ENCODE measurements around the gene MRPL1. TPM values are rescaled to one million over a fixed set of nuclear protein-coding genes. Genes with fewer than 3 reads are reported as not detected.
A peak's percentile ranks its signal among the peaks of the same experiment; 100 is the strongest.

Gene MRPL1
- total RNA-seq, 1 experiment from 2014 or later, result 42.0 TPM

DNA sequence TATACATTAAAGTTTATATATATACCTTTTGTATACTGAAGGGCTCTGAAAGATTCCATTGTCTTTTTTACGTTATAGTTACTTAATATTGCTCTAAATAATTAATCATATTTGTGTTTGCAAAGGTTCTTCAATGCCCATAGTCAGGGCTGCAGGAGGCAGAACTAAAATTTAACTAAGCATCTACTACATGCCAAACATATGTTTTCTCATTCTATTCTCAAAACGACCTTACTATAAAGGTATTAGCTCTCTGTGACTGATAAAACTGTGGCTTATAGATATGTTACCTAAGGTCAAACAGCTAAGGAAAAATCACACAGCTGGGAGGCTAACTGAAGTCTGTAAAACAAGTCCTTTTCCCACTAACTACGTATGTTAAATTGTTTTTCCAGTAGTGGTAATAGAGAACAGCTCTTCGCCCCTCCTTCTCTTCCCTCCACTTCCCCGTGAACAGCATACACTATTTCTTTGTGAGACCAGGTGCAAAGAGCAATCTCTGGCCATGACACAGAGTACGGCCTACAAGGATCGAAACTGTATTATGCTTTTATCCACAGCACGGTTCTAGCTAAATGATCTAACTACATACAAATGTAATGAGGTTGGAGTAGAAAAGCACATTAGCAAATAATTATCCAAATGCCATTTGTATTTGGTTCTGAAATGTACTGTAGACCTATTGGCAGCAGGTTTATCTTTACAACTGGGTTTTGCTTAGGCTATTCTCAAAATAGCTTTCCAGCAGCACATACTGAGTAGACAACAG, 45.1 kb upstream of the MRPL1 start:
- H3K4me3 ChIP-seq (ENCODE audit: low read depth, low read length), result peak overlapping the region; percentile 93
- no peaks in the 10 kb centered on the region for H3K27me3 ChIP-seq (replicated peaks; ENCODE audit: control insufficient read depth, insufficient read depth, low read length)
- CTCF ChIA-PET, result interaction anchor here (0.5 to 1.2 kb wide), 8 partner anchors 8 to 251 kb away, joined by 3 to 6 read pairs (median 3); partner anchors contain the start of gene MRPL1
- no peaks in the 10 kb centered on the region for H3K36me3 ChIP-seq (ENCODE audit: control insufficient read depth, insufficient read depth, low read length)
- Mint-ChIP-seq H3K4me1 (ENCODE audit: low read depth, unreplicated experiment) (no peaks in the 10 kb centered on the region), H3K9me3 (ENCODE audit: unreplicated experiment) (no peaks in the 10 kb centered on the region), H3K27me3 (ENCODE audit: insufficient read depth, unreplicated experiment) (no peaks in the 10 kb centered on the region), H3K27ac (ENCODE audit: unreplicated experiment) (peak overlapping the region; percentile 89), H3K4me3 (ENCODE audit: unreplicated experiment) (peak overlapping the region; percentile 96), H3K36me3 (ENCODE audit: insufficient read depth, unreplicated experiment) (peaks cover 13% of the 10 kb centered on the region)
- H3K4me1 ChIP-seq, result peaks cover 7% of the 10 kb centered on the region
- no peaks in the 10 kb centered on the region for H3K9me3 ChIP-seq
- intact Hi-C loops (cut with micrococcal nuclease; ENCODE audit: unreplicated experiment), result loop anchor here (1.0 to 5.0 kb wide), 2 partner anchors 45 to 140 kb away; partner anchors contain the start of gene MRPL1
- POLR2A ChIA-PET, result interaction anchor here (0.5 to 1.3 kb wide), 2 partner anchors 35 to 45 kb away, joined by 4 to 6 read pairs; partner anchors contain the start of gene MRPL1
- no peak for DNase-seq
- no peak for TF ChIP-seq CTCF (IDR thresholded peaks at IDR 0.05; ENCODE audit: insufficient read depth in 1 of 2, low read depth in 1 of 2, low read length in 1 of 2, severe bottlenecking in 1 of 2, unreplicated experiment in 1 of 2)
- no TSS peak for BruUV-seq (replicated peaks)

DNA sequence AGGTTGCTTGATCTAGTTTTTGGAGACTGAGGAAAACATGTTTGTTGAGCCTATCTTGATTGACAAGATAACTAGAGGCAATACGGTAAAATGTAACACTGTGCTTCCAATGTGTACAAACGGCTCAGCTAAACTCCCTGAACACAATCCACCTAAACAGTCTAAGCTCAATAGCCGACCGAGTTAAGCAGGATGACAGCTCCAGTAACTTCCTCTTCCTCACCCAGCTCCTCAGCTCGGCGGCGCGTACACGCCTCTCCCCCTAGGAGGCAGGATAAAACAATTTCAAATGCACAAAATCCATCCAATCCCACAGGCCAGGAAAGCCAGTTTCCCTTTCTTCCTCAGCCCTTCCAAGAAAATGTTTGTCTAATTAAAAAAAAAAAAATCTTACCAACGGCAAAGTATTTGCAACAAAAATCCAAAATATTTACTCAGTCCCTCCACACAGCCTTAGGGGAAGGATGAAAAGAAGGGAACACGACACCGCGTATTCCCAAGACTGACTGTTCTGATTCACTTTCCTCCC, 44.5 kb upstream of the MRPL1 start:
- H3K4me3 Mint-ChIP-seq (ENCODE audit: unreplicated experiment), result peak overlapping the region; percentile 96
- Histone ChIP-seq H3K27me3 (replicated peaks; ENCODE audit: control insufficient read depth, insufficient read depth, low read length) (no peaks in the 10 kb centered on the region), H3K9me3 (no peaks in the 10 kb centered on the region), H3K4me1 (peaks cover 7% of the 10 kb centered on the region), H3K36me3 (ENCODE audit: control insufficient read depth, insufficient read depth, low read length) (no peaks in the 10 kb centered on the region), H3K4me3 (ENCODE audit: low read depth, low read length) (peak overlapping the region; percentile 93)
- H3K27me3 Mint-ChIP-seq (ENCODE audit: insufficient read depth, unreplicated experiment), result no peaks in the 10 kb centered on the region
- H3K9me3 Mint-ChIP-seq (ENCODE audit: unreplicated experiment), result no peaks in the 10 kb centered on the region
- peak overlapping the region; percentile 89 for H3K27ac Mint-ChIP-seq (ENCODE audit: unreplicated experiment)
- DNase-seq, result peak; percentile 69 to 73
- TSS peak; percentile 33 for BruUV-seq (replicated peaks)
- POLR2A ChIA-PET, result interaction anchor here (0.5 to 1.3 kb wide), 3 partner anchors 35 to 45 kb away, joined by 4 to 6 read pairs (median 5); partner anchors contain the start of gene MRPL1
- CTCF ChIA-PET, result interaction anchor here (0.6 to 1.2 kb wide), 7 partner anchors 7 to 251 kb away, joined by 3 to 6 read pairs (median 3); partner anchors contain the start of gene MRPL1
- intact Hi-C loops (cut with micrococcal nuclease; ENCODE audit: unreplicated experiment), result loop anchor here (1.0 to 5.0 kb wide), 2 partner anchors 44 to 139 kb away; partner anchors contain the start of gene MRPL1
- peak; percentile 21 to 52 for TF ChIP-seq CTCF (IDR thresholded peaks at IDR 0.05; ENCODE audit: insufficient read depth in 1 of 2, low read depth in 1 of 2, low read length in 1 of 2, severe bottlenecking in 1 of 2, unreplicated experiment in 1 of 2)
- peaks cover 13% of the 10 kb centered on the region for H3K36me3 Mint-ChIP-seq (ENCODE audit: insufficient read depth, unreplicated experiment)
- no peaks in the 10 kb centered on the region for H3K4me1 Mint-ChIP-seq (ENCODE audit: low read depth, unreplicated experiment)
